ENCODE results near the gene CTXN1.

Gene CTXN1

DNA sequence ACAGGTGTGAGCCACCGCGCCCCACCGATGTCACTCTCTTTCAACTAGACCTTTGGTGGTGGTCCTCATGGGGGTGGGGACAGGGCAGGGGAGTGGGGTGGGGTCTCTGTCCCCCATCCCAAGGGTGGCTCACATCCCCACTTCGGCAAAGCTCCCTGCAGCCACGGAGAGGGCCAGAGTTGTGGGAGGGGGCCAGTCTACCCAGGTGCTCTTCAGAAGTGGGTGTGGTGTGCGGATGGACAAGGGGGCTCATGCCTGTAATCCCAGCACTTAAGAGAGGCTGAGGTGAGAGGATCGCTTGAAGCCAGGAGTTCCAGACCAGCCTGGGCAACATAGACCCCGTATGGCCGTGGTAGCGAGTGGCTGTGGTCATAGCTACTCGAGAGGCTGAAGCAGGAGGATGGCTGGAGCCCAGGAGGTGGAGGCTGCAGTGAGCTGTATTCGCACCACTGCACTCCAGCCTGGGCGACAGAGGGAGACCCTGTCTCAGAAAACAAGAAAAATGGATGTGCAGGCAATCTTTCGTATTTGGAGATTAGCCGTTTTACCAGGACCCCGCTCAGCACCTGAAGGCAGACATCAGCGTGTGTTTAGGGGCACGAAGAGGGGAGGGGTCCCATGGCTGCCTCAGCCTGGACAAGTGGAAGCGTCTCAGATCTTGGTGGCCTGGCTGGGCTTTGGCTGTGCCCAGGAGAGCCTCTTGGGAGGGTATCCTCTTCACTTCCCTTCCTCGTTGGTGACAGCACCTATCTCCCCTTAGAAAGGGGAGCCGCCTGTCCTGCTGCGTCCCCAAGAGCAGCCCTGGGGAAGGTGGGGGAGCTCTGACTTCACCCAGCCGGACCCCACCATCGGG lies 10.5 kb downstream of the CTXN1 start:
- DNase-seq (ENCODE audit: low read depth), result no peak
- no peak for TF ChIP-seq CTCF (IDR thresholded peaks at IDR 0.05; ENCODE audit: low read depth, low read length, missing control alignments)
- peak overlapping the region; percentile 29; the same call in 1 of the 2 replicates for H3K4me3 ChIP-seq (ENCODE audit: low read depth, low read length)

DNA sequence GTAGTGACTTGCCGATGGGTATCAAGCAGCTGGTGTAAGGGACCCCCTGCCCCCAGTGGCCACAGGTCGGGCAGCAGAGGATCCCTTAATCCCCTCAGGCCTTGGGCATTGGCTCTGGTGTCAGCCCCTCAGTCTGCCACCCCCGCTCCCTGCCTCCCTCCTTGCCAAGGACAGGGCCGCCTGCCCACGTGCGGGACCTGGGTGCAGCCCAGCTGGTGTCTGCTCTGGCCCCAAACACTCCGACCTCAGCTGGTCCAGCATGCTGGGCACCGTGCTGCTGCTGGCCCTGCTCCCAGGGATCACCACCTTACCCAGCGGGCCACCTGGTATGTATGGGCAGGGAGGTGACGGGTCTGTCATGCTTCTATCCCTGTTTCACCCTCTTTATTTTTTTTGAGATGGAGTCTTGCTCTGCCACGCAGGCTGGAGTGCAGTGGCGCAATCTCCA lies 11.3 kb downstream of the CTXN1 start, which contains the start of gene TGFBR3L:
Gene TGFBR3L (plus strand): TSS at position 233 of the 448 bp plus-strand sequence.
- DNase-seq (ENCODE audit: low read depth), result no peak
- H3K4me3 ChIP-seq (ENCODE audit: low read depth, low read length), result no peak within 1 kb of the TSS
- TF ChIP-seq CTCF (IDR thresholded peaks at IDR 0.05; ENCODE audit: low read depth, low read length, missing control alignments), result no peak

DNA sequence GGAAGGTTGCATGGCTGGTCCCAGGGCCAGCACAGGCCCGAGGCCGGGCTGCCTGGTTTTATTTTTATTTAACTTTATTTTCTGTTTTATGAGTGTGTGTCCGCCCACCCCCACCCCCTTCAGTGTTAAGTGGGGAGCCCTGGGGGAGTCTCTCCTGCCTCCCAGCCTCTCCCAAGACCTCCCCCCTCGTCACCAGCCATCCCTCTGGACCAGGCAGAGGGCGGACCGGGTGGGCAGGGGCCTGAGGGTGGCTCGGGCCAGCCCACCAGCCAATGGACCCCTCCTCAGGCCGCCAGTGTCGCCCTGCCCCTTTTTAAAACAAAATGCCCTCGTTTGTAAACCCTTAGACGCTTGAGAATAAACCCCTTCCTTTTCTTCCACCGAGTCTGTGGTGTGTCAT lies 11.8 kb downstream of the CTXN1 start:
- no peak for DNase-seq (ENCODE audit: low read depth)
- H3K4me3 ChIP-seq (ENCODE audit: low read depth, low read length), result no peak overlapping the region
- TF ChIP-seq CTCF (IDR thresholded peaks at IDR 0.05; ENCODE audit: low read depth, low read length, missing control alignments), result no peak

DNA sequence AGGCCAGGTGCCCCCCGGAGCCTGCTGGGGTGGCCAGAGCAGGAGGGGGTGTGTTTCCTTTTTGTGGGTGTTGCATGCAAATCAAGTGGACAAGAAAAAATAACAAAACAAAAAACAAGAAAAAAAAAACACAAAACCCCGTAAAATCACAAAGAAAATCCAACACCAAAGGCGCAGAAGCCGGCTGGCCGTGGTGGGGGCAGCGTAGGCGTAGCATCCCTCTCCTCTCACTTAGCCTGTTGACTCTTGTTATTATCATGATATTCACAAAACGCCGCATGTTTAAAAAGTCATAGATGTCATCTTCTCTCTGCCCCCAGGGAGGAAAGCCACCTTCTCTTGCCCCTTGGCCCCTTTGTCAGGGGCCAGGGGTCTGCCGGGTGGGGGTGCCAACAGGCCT lies 12.3 kb downstream of the CTXN1 start:
- DNase-seq (ENCODE audit: low read depth), result no peak
- TF ChIP-seq CTCF (IDR thresholded peaks at IDR 0.05; ENCODE audit: low read depth, low read length, missing control alignments), result no peak
- no peak overlapping the region for H3K4me3 ChIP-seq (ENCODE audit: low read depth, low read length)

DNA sequence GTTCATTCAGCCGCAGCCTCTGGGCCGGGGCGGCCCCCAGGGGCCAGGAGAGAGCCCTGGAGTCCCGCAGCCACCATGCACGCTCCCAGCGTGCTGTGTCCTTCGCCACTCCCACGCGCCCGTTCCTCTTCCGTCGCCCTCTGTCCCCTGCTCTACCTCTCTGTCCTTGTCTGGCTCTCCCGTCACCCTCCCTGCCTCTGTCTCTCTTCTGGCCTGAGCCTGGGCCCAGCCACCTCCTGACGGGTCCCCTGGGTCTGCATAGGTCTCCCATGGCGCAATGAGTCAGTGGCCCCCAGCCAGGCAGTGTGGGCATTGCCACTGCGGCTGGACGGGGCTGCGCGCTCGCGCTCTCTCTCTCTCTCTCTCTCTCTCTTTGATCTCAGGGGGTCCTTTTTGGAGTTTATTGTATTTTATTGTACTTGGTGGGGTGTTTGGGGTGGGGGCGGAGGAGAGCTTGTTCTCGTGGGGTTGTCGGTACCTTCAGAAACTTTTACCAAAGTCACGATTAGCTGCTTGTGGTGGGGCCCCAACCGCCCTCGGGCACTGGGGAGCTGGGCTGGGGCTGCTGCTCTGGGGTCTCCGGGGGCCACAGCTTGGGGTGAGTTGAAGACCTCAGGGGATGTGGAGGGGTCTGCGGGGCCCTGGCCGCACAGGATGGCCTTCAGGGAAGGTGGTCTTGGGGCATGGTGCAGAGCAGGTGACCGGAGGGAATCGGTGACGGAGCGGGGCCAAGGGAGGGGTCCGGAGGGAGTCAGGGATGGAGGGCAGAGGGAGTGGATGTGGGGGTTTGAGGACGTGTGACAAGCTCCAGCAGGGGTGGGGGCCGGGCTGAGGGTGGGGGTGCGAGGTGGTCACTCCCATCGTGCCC lies 13.0 kb downstream of the CTXN1 start:
- DNase-seq (ENCODE audit: low read depth), result no peak
- TF ChIP-seq CTCF (IDR thresholded peaks at IDR 0.05; ENCODE audit: low read depth, low read length, missing control alignments), result no peak
- H3K4me3 ChIP-seq (ENCODE audit: low read depth, low read length), result no peak overlapping the region

DNA sequence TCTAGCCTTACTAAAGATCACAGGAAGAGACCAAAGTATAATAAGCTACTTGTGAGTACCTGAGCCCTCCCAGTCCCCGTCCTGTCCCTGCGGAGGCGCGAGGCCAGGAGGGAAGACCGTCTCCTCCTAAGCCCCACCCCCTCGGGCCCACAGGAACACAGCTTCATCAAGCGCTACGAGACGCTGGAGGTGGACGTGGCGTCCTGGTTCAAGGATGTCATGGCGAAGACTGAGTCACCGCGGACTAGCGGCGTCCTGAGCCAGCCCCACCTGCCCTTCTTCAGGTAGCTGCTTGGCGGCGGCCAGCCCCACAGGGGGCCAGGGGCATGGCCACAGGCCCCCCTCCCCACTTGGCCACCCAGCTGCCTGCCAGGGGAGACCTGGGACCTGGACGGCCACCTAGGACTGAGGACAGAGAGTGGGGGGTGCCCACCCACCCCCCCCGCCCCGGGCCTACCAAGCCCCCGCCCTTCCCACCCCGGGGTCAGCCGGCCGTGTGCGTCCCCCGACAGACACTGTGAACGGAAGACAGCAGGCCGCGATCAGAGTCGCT lies 13.7 kb downstream of the CTXN1 start:
- H3K4me3 ChIP-seq (ENCODE audit: low read depth, low read length), result no peak overlapping the region
- DNase-seq (ENCODE audit: low read depth), result no peak
- no peak for TF ChIP-seq CTCF (IDR thresholded peaks at IDR 0.05; ENCODE audit: low read depth, low read length, missing control alignments)
